ENCODE data around the gene EPOP. TPM values are rescaled to one million over a fixed set of nuclear protein-coding genes. Genes with fewer than 3 reads are reported as not detected.

The EPOP gene
- total RNA-seq, 1 experiment from 2014 or later, result 12.3 TPM

DNA sequence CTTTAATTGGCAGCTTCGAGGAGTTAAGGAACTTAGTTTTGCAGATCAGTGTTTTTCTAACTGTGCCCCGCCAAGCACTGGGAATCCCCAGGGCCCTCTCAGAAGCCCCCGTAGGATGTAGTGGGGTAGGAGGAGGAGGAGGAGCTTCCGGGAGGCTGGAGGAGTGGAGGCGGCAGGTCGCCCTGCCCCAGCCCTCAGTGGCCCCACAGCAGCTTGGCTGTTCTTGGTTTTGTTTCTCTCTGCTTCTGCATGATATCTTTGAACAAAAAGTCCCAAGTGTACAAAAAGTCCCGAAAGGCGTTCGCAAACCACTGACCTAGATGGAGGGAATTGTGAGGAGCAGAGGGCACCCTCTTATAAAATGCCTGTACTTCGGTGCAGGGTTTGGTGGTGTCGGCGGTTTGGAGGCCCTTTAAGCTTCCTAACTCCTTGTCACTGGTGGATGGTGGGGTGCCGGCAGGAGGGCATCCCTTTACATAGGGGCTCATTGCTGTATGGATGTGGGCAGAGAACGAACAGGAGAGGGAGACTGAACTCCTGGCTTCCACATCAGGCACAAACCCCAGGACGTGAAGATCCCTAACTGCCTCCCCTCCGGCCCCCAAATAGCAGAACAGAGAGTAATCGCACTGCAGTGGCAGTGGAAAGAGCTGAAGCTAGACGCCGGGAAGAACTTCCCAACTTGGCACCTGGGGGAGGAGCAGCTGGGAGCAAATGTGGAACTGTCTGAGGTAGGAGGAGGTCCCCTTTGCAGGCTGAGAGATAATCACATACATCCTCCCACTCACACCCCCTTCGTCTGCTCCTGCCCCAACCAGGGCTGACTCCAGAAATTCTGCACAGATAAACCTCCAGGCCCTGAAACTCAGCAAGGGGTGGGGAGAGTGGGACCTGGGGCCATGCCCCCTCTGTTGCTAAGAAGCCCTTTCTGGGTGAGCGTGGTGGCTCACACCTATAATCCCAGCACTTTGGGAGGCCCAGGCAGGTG is 20.1 kb downstream of the EPOP start (continued):
- TF ChIP-seq FOXP4 (CRISPR knock-in tag; IDR thresholded peaks at IDR 0.05) (no peak), AFF4 (CRISPR knock-in tag; IDR thresholded peaks at IDR 0.05; ENCODE audit: borderline replicate concordance) (no peak), NR1H2 (CRISPR knock-in tag; IDR thresholded peaks at IDR 0.05) (no peak)
- TF ChIP-seq, protein P1, sequence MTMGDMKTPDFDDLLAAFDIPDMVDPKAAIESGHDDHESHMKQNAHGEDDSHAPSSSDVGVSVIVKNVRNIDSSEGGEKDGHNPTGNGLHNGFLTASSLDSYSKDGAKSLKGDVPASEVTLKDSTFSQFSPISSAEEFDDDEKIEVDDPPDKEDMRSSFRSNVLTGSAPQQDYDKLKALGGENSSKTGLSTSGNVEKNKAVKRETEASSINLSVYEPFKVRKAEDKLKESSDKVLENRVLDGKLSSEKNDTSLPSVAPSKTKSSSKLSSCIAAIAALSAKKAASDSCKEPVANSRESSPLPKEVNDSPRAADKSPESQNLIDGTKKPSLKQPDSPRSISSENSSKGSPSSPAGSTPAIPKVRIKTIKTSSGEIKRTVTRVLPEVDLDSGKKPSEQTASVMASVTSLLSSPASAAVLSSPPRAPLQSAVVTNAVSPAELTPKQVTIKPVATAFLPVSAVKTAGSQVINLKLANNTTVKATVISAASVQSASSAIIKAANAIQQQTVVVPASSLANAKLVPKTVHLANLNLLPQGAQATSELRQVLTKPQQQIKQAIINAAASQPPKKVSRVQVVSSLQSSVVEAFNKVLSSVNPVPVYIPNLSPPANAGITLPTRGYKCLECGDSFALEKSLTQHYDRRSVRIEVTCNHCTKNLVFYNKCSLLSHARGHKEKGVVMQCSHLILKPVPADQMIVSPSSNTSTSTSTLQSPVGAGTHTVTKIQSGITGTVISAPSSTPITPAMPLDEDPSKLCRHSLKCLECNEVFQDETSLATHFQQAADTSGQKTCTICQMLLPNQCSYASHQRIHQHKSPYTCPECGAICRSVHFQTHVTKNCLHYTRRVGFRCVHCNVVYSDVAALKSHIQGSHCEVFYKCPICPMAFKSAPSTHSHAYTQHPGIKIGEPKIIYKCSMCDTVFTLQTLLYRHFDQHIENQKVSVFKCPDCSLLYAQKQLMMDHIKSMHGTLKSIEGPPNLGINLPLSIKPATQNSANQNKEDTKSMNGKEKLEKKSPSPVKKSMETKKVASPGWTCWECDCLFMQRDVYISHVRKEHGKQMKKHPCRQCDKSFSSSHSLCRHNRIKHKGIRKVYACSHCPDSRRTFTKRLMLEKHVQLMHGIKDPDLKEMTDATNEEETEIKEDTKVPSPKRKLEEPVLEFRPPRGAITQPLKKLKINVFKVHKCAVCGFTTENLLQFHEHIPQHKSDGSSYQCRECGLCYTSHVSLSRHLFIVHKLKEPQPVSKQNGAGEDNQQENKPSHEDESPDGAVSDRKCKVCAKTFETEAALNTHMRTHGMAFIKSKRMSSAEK (CRISPR knock-in tag; IDR thresholded peaks at IDR 0.05; ENCODE audit: borderline replicate concordance), result no peak

DNA sequence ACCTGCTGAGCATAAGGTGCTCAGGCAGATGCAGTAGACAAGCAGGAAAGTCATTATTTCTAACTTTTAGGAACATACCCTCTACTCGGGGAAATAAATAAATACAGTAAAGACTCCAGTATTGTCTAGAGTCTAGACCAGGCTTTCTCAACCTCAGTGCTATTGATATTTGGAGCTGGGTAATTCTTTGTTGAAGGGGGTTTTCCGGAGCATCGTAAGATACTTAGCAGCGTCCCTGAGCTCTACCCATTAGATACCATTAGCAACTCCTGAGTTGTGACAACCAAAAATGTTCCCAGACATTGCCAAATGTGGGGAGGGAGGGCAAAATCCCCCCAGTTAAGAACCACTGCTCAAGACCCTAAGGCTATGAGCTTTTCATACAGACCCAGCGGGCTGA is 21.1 kb downstream of the EPOP start:
- ChIA-PET CTCF (interaction anchor here (0.6 to 28.2 kb wide), 4 partner anchors 9 to 541 kb away, joined by 3 to 727 read pairs (median 10); partner anchors contain the start of gene SRCIN1), POLR2A (no interaction called here)
- Mint-ChIP-seq H3K4me3 (no peak overlapping the region), H3K27me3 (ENCODE audit: low read depth) (peaks cover 24% of the 10 kb centered on the region), H3K27ac (no peak overlapping the region), H3K4me1 (peaks cover 30% of the 10 kb centered on the region), H3K9me3 (no peaks in the 10 kb centered on the region), H3K36me3 (no peaks in the 10 kb centered on the region)
- no peak for DNase-seq (ENCODE audit: low spot score)
- no peak for ATAC-seq
- TF ChIP-seq ZNF512 (CRISPR knock-in tag; IDR thresholded peaks at IDR 0.05; ENCODE audit: borderline replicate concordance) (no peak), IRF2 (CRISPR knock-in tag; IDR thresholded peaks at IDR 0.05; ENCODE audit: borderline replicate concordance, low read depth) (no peak), JUN (CRISPR knock-in tag; IDR thresholded peaks at IDR 0.05) (no peak), EMX1 (CRISPR knock-in tag; IDR thresholded peaks at IDR 0.05) (no peak), NFYB (CRISPR knock-in tag; conservative IDR thresholded peaks at IDR 0.05; ENCODE audit: low read depth) (no peak), OVOL2 (CRISPR knock-in tag; IDR thresholded peaks at IDR 0.05; ENCODE audit: borderline replicate concordance) (no peak), GRHL2 (CRISPR knock-in tag; IDR thresholded peaks at IDR 0.05; ENCODE audit: insufficient replicate concordance, severe bottlenecking) (no peak), SP1 (CRISPR knock-in tag; conservative IDR thresholded peaks at IDR 0.05) (no peak)
- TF ChIP-seq, protein P1 (CRISPR knock-in tag; IDR thresholded peaks at IDR 0.05; ENCODE audit: borderline replicate concordance), result no peak
- TF ChIP-seq, protein P2, sequence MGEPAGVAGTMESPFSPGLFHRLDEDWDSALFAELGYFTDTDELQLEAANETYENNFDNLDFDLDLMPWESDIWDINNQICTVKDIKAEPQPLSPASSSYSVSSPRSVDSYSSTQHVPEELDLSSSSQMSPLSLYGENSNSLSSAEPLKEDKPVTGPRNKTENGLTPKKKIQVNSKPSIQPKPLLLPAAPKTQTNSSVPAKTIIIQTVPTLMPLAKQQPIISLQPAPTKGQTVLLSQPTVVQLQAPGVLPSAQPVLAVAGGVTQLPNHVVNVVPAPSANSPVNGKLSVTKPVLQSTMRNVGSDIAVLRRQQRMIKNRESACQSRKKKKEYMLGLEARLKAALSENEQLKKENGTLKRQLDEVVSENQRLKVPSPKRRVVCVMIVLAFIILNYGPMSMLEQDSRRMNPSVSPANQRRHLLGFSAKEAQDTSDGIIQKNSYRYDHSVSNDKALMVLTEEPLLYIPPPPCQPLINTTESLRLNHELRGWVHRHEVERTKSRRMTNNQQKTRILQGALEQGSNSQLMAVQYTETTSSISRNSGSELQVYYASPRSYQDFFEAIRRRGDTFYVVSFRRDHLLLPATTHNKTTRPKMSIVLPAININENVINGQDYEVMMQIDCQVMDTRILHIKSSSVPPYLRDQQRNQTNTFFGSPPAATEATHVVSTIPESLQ (CRISPR knock-in tag; IDR thresholded peaks at IDR 0.05), result no peak
